Neural progenitor cell (in vitro differentiated cells): ENCODE measurements around the gene PLAAT2. TPM values are rescaled to one million over a fixed set of nuclear protein-coding genes. Genes with fewer than 3 reads are reported as not detected.
A peak's percentile ranks its signal among the peaks of the same experiment; 100 is the strongest.

Source experiments
- DNase-seq: peaks from one replicate; pipeline ENCODE4 v3.0.0-alpha.2; 2016; ENCODE audit warnings: low spot score
- H2AFZ ChIP-seq: fragments of 200-600 bp; sonication (generic); replicated peaks from 2 replicates; pipeline ENCODE4 v1.6.1; 2016; ENCODE audit warnings: antibody characterized with exemption
- H3F3A ChIP-seq: fragments of 200-600 bp; sonication (generic); 2 replicates; pipeline ENCODE4 v1.6.1; 2016; ENCODE audit warnings: antibody characterized with exemption, low read depth
- H3K27ac ChIP-seq: fragments of 200-600 bp; sonication (generic); 2 replicates; pipeline ENCODE4 v1.5.1; 2016; ENCODE audit warnings: mild to moderate bottlenecking
- H3K27me3 ChIP-seq: fragments of 200-600 bp; sonication (generic); 2 replicates; pipeline ENCODE4 v1.6.1; 2016; ENCODE audit warnings: mild to moderate bottlenecking, moderate library complexity
- H3K36me3 ChIP-seq: fragments of 200-600 bp; sonication (generic); 2 replicates; pipeline ENCODE4 v1.5.1; 2016
- H3K4me1 ChIP-seq: fragments of 200-600 bp; sonication (generic); 2 replicates; pipeline ENCODE4 v1.6.1; 2016; ENCODE audit warnings: mixed run types
- H3K4me2 ChIP-seq: fragments of 200-600 bp; sonication (generic); 2 replicates; pipeline ENCODE4 v1.6.1; 2016
- H3K4me3 ChIP-seq: fragments of 200-600 bp; sonication (generic); 2 replicates; pipeline ENCODE4 v1.5.1; 2016
- H3K79me2 ChIP-seq: fragments of 200-600 bp; sonication (generic); 2 replicates; pipeline ENCODE4 v1.6.1; 2016; ENCODE audit warnings: low read depth
- H3K9ac ChIP-seq: fragments of 200-600 bp; sonication (generic); 2 replicates; pipeline ENCODE4 v1.6.1; 2016
- H3K9me3 ChIP-seq: fragments of 200-600 bp; sonication (generic); 2 replicates; pipeline ENCODE4 v1.5.1; 2016; ENCODE audit warnings: low read depth
- H4K20me1 ChIP-seq: fragments of 200-600 bp; sonication (generic); 2 replicates; pipeline ENCODE4 v1.6.1; 2016; ENCODE audit warnings: low read depth
- H3K27ac Mint-ChIP-seq: 3 replicates; pipeline ENCODE4 v1.8.0; 2021; ENCODE audit warnings: mixed read lengths
- H3K27me3 Mint-ChIP-seq: 2 replicates; pipeline ENCODE4 v1.8.0; 2022; ENCODE audit warnings: low read depth, mild to moderate bottlenecking, inconsistent platforms, moderate library complexity, mixed read lengths; ENCODE audit not compliant: insufficient read depth
- H3K36me3 Mint-ChIP-seq: 3 replicates; pipeline ENCODE4 v1.8.0; 2021; ENCODE audit warnings: mixed read lengths
- H3K4me1 Mint-ChIP-seq: 3 replicates; pipeline ENCODE4 v1.8.0; 2021; ENCODE audit warnings: mixed read lengths
- H3K4me3 Mint-ChIP-seq: 3 replicates; pipeline ENCODE4 v1.8.0; 2021; ENCODE audit warnings: mild to moderate bottlenecking, moderate library complexity, mixed read lengths
- H3K9me3 Mint-ChIP-seq: 3 replicates; pipeline ENCODE4 v1.8.0; 2020; ENCODE audit warnings: mixed read lengths
- EZH2 ChIP-seq: fragments of 200-600 bp; sonication (generic); IDR thresholded peaks from 2 replicates; pipeline ENCODE4 v1.6.1; 2017; ENCODE audit warnings: antibody characterized with exemption, mild to moderate bottlenecking, moderate library complexity
- EZH2phosphoT487 ChIP-seq: fragments of 200-600 bp; sonication (generic); IDR thresholded peaks from 2 replicates; pipeline ENCODE4 v1.6.1; 2017; ENCODE audit warnings: antibody characterized with exemption
- total RNA-seq: library from RNA; depleted of rRNA; stranded (reverse); fragments of >200 nt; gene quantifications from 2 replicates; pipeline ENCODE4 v1.2.3, GENCODE V29; 2015; ENCODE audit warnings: low replicate concordance
- TF ChIP-seq, protein P1 (sequence below): fragments of 200-600 bp; sonication (generic); IDR thresholded peaks from 2 replicates; pipeline ENCODE4 v1.5.1; 2017; ENCODE audit warnings: antibody characterized with exemption, mild to moderate bottlenecking

The PLAAT2 gene
- total RNA-seq, 1 donor from 2014 or later, result not detected

GRCh38 chr11:63564056-63564774, 1.0 kb upstream of the PLAAT2 start:
- peak overlapping the region; percentile 0 for H3K4me3 Mint-ChIP-seq
- no peak overlapping the region for H3K9ac ChIP-seq
- H3K27ac Mint-ChIP-seq, result peak overlapping the region; percentile 50
- peaks cover 24% of the 10 kb centered on the region for H3K4me1 Mint-ChIP-seq
- no peaks in the 10 kb centered on the region for H3K9me3 Mint-ChIP-seq
- no peak overlapping the region for H3K4me2 ChIP-seq
- no peaks in the 10 kb centered on the region for H3F3A ChIP-seq
- H3K36me3 ChIP-seq, result no peaks in the 10 kb centered on the region
- H3K4me1 ChIP-seq, result no peaks in the 10 kb centered on the region
- peaks cover 10% of the 10 kb centered on the region for H3K27me3 Mint-ChIP-seq
- no peak overlapping the region for H3K27ac ChIP-seq
- H3K79me2 ChIP-seq, result no peaks in the 10 kb centered on the region
- H2AFZ ChIP-seq, result no peak overlapping the region
- no peaks in the 10 kb centered on the region for H4K20me1 ChIP-seq
- TF ChIP-seq EZH2phosphoT487 (no peak), EZH2 (no peak)
- TF ChIP-seq, protein P1, sequence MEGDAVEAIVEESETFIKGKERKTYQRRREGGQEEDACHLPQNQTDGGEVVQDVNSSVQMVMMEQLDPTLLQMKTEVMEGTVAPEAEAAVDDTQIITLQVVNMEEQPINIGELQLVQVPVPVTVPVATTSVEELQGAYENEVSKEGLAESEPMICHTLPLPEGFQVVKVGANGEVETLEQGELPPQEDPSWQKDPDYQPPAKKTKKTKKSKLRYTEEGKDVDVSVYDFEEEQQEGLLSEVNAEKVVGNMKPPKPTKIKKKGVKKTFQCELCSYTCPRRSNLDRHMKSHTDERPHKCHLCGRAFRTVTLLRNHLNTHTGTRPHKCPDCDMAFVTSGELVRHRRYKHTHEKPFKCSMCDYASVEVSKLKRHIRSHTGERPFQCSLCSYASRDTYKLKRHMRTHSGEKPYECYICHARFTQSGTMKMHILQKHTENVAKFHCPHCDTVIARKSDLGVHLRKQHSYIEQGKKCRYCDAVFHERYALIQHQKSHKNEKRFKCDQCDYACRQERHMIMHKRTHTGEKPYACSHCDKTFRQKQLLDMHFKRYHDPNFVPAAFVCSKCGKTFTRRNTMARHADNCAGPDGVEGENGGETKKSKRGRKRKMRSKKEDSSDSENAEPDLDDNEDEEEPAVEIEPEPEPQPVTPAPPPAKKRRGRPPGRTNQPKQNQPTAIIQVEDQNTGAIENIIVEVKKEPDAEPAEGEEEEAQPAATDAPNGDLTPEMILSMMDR, result no peak
- H3K9me3 ChIP-seq, result no peaks in the 10 kb centered on the region
- no peaks in the 10 kb centered on the region for H3K36me3 Mint-ChIP-seq
- no peaks in the 10 kb centered on the region for H3K27me3 ChIP-seq
- H3K4me3 ChIP-seq, result no peak overlapping the region
- DNase-seq, result no peak

- Histone ChIP-seq H3K79me2 (no peaks in the 10 kb centered on the region), H3K4me3 (no peak overlapping the region)
- no peak overlapping the region for H3K27ac Mint-ChIP-seq
Observed at GRCh38 chr11:63560506-63561180, 2.5 kb downstream of the PLAAT2 start.

GRCh38 chr11:63558459-63559157, 4.6 kb downstream of the PLAAT2 start:
- TF ChIP-seq EZH2 (no peak), EZH2phosphoT487 (no peak)
- TF ChIP-seq, protein P1, result no peak
- no peaks in the 10 kb centered on the region for H3F3A ChIP-seq
- H4K20me1 ChIP-seq, result no peaks in the 10 kb centered on the region
- Mint-ChIP-seq H3K36me3 (no peaks in the 10 kb centered on the region), H3K4me1 (peaks cover 17% of the 10 kb centered on the region), H3K27ac (no peak overlapping the region), H3K27me3 (peaks cover 9% of the 10 kb centered on the region), H3K4me3 (no peak overlapping the region), H3K9me3 (no peaks in the 10 kb centered on the region)
- no peaks in the 10 kb centered on the region for H3K79me2 ChIP-seq
- H2AFZ ChIP-seq, result no peak overlapping the region
- H3K27me3 ChIP-seq, result no peaks in the 10 kb centered on the region
- H3K27ac ChIP-seq, result no peak overlapping the region
- H3K36me3 ChIP-seq, result no peaks in the 10 kb centered on the region
- H3K4me3 ChIP-seq, result no peak overlapping the region
- DNase-seq, result no peak
- peaks cover 4% of the 10 kb centered on the region for H3K4me1 ChIP-seq
- no peaks in the 10 kb centered on the region for H3K9me3 ChIP-seq
- H3K4me2 ChIP-seq, result no peak overlapping the region
- no peak overlapping the region for H3K9ac ChIP-seq

More at GRCh38 chr11:63560506-63561180, 2.5 kb downstream of the PLAAT2 start:
- no peaks in the 10 kb centered on the region for H3K36me3 Mint-ChIP-seq
- Histone ChIP-seq H3K9ac (no peak overlapping the region), H4K20me1 (no peaks in the 10 kb centered on the region), H3K36me3 (no peaks in the 10 kb centered on the region), H3F3A (no peaks in the 10 kb centered on the region), H3K27ac (no peak overlapping the region), H3K4me2 (no peak overlapping the region), H3K27me3 (no peaks in the 10 kb centered on the region), H3K9me3 (no peaks in the 10 kb centered on the region), H2AFZ (no peak overlapping the region), H3K4me1 (no peaks in the 10 kb centered on the region)
- no peak overlapping the region for H3K4me3 Mint-ChIP-seq
- peaks cover 15% of the 10 kb centered on the region for H3K4me1 Mint-ChIP-seq
- H3K9me3 Mint-ChIP-seq, result no peaks in the 10 kb centered on the region
- peaks cover 12% of the 10 kb centered on the region for H3K27me3 Mint-ChIP-seq
- DNase-seq, result no peak
- TF ChIP-seq EZH2 (no peak), EZH2phosphoT487 (no peak)
- TF ChIP-seq, protein P1, result no peak
